Right lobe of liver (tissue), 6 donors: Measurements from ENCODE around the gene CAMK1G. TPM values are rescaled to one million over a fixed set of nuclear protein-coding genes. Genes with fewer than 3 reads are reported as not detected.

ENCODE experiments used
- ATAC-seq, 4 donors: fragments of 200-7000 bp; cut with Tn5 transposase; one replicate each; pipeline ENCODE4 v1.9.1; 2020; ENCODE audit warnings: mild to moderate bottlenecking in 4 of 4, moderate library complexity in 4 of 4
- DNase-seq, 3 donors: peaks; one replicate each; pipeline ENCODE4 v3.0.0-alpha.2; 2020
- H3K27ac ChIP-seq, 3 donors: fragments of 200-600 bp; one replicate each; pipeline ENCODE4 v1.8.0; 2022
- H3K27me3 ChIP-seq, 2 donors: fragments of 200-600 bp; one replicate each; pipeline ENCODE4 v1.8.0; 2022
- H3K36me3 ChIP-seq, 4 donors: fragments of 200-600 bp; sonication (generic) in 1 of 4; one replicate each; pipeline versions ENCODE4 v1.5.1 to v1.8.0; 2017 to 2022; ENCODE audit warnings: control low read depth in 1 of 4
- H3K4me1 ChIP-seq, 4 donors: fragments of 200-600 bp; sonication (generic) in 1 of 4; one replicate each; pipeline versions ENCODE4 v1.5.1 to v1.8.0; 2017 to 2022; ENCODE audit warnings: control low read depth in 1 of 4
- H3K4me3 ChIP-seq, 3 donors: fragments of 200-600 bp; one replicate each; pipeline ENCODE4 v1.8.0; 2022
- H3K9me3 ChIP-seq, 4 donors: fragments of 200-600 bp; sonication (generic) in 1 of 4; one replicate each; pipeline versions ENCODE4 v1.5.1 to v1.8.0; 2017 to 2022; ENCODE audit warnings: control low read depth in 1 of 4
- POLR2A ChIP-seq: fragments of 450-650 bp; IDR thresholded peaks from one replicate; pipeline ENCODE4 v1.6.1; 2017; ENCODE audit warnings: antibody characterized with exemption, mild to moderate bottlenecking
- WGBS: methylation state at CpG from one replicate; pipeline ENCODE4 v1.1.6; 2018; ENCODE audit warnings: low coverage, low lambda C conversion rate; ENCODE audit not compliant: insufficient coverage; ENCODE audit errors: missing lambda C conversion rate; 5-methylcytosine and 5-hydroxymethylcytosine counted together
- intact Hi-C, 2 donors: fragments of 100-400 bp; cut with DNase I; formaldehyde crosslinking; loops; one replicate each; pipeline versions ENCODE4 v1.11.2 to v1.14.1; 2022
- total RNA-seq, 6 experiments: library from RNA; depleted of rRNA in 2 of 6; stranded (reverse); fragments of >200 nt in 2 of 6; fragmentation: NEBNext Ultra II Directional in 3 of 6; extraction: Animal tissue kit (Norgen Biotek cat#: 25700) in 3 of 6; gene quantifications; one replicate each; pipeline versions ENCODE4 v1.1.0 to v1.2.4, GENCODE V29; 2016 to 2023
- TF ChIP-seq, protein P1 (sequence below), 4 donors: fragments of 200-600 bp in 3 of 4; fragments of 450-650 bp in 1 of 4; IDR thresholded peaks; one replicate each; pipeline versions ENCODE4 v1.5.1 to v1.8.0; 2016 to 2022; ENCODE audit warnings: antibody characterized with exemption in 4 of 4, mild to moderate bottlenecking in 2 of 4
- donor health status: DM: no; HTN: yes; CAD: no.
- donor health status: DM: no; HTN: no; CAD: no.
- donor health status: DM: no; HTN: no; CAD: no.
- donor health status: DM: no; HTN: yes; CAD: no.
- donor health status: DM: no; HTN: yes; CAD: no.

Gene CAMK1G
- total RNA-seq, 6 experiments from 2014 or later = 0.17 to 0.80 (median 0.37) TPM; not detected in 2

DNA sequence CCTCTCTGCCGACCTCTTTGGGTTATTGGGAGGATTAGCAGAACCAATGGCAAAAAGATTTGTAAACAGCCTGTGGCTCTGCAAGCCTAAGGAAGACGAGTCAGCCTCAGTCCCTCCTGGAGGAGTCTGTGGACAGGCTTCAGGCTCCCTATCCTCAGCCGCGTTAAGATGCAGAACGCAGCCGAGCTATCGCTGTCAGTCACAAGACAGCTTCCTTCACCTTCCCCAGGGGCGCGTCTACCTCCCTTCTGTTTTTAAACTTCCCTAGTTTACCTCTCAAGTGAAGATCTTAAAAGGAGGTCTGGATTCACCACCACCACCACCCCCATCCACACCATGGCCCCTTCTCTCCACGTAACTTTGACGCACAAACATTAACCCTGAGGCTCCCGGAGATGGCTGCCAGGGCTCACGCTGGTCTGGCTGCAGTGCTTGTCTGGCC is 738 bp downstream of the CAMK1G start:
- H3K4me3 ChIP-seq = no peak overlapping the region
- TF ChIP-seq, protein P1, sequence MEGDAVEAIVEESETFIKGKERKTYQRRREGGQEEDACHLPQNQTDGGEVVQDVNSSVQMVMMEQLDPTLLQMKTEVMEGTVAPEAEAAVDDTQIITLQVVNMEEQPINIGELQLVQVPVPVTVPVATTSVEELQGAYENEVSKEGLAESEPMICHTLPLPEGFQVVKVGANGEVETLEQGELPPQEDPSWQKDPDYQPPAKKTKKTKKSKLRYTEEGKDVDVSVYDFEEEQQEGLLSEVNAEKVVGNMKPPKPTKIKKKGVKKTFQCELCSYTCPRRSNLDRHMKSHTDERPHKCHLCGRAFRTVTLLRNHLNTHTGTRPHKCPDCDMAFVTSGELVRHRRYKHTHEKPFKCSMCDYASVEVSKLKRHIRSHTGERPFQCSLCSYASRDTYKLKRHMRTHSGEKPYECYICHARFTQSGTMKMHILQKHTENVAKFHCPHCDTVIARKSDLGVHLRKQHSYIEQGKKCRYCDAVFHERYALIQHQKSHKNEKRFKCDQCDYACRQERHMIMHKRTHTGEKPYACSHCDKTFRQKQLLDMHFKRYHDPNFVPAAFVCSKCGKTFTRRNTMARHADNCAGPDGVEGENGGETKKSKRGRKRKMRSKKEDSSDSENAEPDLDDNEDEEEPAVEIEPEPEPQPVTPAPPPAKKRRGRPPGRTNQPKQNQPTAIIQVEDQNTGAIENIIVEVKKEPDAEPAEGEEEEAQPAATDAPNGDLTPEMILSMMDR (IDR thresholded peaks at IDR 0.05) = no peak
- no peak for TF ChIP-seq POLR2A
- intact Hi-C loops = loop anchor here (5.0 to 10.0 kb wide), 2 partner anchors 101 to 103 kb away; no protein-coding TSS in a partner anchor
- no peaks in the 10 kb centered on the region for H3K36me3 ChIP-seq
- DNase-seq = no peak
- H3K27me3 ChIP-seq = peaks cover 0 to 8% of the 10 kb centered on the region in 2 donors
- no peak for ATAC-seq
- H3K4me1 ChIP-seq = peaks cover 0 to 6% (median 3%) of the 10 kb centered on the region in 4 donors
- no peak overlapping the region for H3K27ac ChIP-seq
- 34% methylated on average over 13 of the region's 13 CpGs for WGBS
- H3K9me3 ChIP-seq = no peaks in the 10 kb centered on the region

DNA sequence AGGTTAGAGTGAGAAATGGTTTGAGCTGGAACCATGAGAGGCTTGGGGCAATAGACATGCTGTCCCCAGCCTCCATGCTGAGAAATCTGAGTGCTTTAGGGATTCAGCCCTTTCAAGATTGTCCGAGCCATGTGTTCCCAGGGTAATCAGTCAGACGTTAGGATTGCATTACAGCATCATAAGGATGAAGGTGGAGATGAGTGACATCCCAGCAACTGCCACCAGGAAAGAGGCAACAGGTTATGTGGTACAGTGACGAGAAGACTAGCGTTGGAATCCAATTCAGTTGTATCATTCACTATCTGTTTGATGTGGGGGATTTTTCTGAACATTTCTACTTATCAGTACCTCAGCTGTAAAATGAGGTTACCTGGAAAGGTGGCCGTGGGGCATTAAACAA is 1.7 kb downstream of the CAMK1G start:
- Histone ChIP-seq H3K27me3 (peaks cover 0 to 8% of the 10 kb centered on the region in 2 donors), H3K4me1 (peaks cover 0 to 6% (median 3%) of the 10 kb centered on the region in 4 donors), H3K4me3 (no peak overlapping the region), H3K27ac (no peak overlapping the region), H3K36me3 (no peaks in the 10 kb centered on the region), H3K9me3 (no peaks in the 10 kb centered on the region)
- ATAC-seq = no peak
- TF ChIP-seq, protein P1 (IDR thresholded peaks at IDR 0.05) = no peak
- TF ChIP-seq POLR2A = no peak
- WGBS = 47% methylated on average over 5 of the region's 5 CpGs
- intact Hi-C loops = loop anchor here in 1 of 2 donors (10.0 kb wide), 1 partner anchor 100 kb away; no protein-coding TSS in a partner anchor
- DNase-seq = no peak

DNA sequence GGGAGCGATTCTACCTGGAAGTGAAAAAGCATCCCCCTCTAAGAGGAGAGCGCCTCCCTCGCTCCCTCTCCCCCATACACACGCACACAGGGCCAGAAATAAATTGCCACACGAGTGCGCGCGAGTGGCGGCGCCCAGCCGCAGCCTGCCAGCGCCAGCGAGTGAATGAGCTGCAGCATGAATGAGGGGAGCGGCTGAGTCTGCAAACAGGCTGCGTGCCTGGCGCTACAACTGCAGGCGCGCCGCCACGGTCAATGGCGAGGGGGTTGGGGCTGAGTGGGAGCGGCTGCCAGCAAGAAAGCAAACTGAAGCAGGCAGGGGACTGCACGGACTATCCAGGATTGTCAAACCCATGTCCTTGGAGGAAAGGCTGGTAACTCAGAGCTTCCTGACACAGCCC is 2.2 kb downstream of the CAMK1G start:
- WGBS = 0% methylated on average over 1 of the region's 23 CpGs
- DNase-seq = peak in 1 of 3 donors; percentile 46
- peak; percentile 65 to 76 (median 70) for ATAC-seq
- Histone ChIP-seq H3K4me1 (peaks cover 0 to 6% (median 3%) of the 10 kb centered on the region in 4 donors), H3K27ac (no peak overlapping the region), H3K9me3 (no peaks in the 10 kb centered on the region), H3K36me3 (no peaks in the 10 kb centered on the region), H3K4me3 (no peak overlapping the region), H3K27me3 (peaks cover 0 to 8% of the 10 kb centered on the region in 2 donors)
- intact Hi-C loops = loop anchor here in 1 of 2 donors (10.0 kb wide), 1 partner anchor 99 kb away; no protein-coding TSS in a partner anchor
- TF ChIP-seq, protein P1 (IDR thresholded peaks at IDR 0.05) = no peak
- no peak for TF ChIP-seq POLR2A

DNA sequence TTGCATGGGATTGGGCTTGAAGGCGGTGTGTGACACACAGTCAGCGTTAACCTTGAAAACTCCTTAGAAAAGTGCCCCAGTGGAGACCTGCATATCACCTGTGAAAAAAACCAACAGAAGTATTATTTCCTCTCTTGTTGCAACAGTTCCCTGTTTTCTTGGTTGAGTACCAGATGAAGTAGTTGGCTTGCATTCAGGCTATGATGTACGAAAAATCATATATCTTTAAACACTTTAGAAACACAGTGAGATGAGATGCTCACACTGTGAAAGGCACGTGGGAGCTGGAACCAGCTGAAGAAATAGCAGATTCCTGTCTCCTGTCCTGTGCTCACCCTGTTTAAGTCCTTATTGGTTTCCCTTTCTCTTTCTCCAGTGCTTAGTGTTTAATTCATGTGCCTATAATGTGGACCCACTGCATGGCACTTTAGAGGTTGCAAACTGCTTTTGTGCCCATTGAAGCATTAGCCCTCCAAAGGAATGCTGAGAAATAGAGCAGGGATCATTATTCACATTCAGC is 2.8 kb downstream of the CAMK1G start:
- Histone ChIP-seq H3K4me3 (no peak overlapping the region), H3K36me3 (no peaks in the 10 kb centered on the region), H3K9me3 (no peaks in the 10 kb centered on the region), H3K27me3 (peaks cover 0 to 8% of the 10 kb centered on the region in 2 donors), H3K4me1 (peaks cover 0 to 6% (median 3%) of the 10 kb centered on the region in 4 donors), H3K27ac (no peak overlapping the region)
- intact Hi-C loops = loop anchor here in 1 of 2 donors (10.0 kb wide), 1 partner anchor 99 kb away; no protein-coding TSS in a partner anchor
- TF ChIP-seq POLR2A = no peak
- TF ChIP-seq, protein P1 (IDR thresholded peaks at IDR 0.05) = no peak
- ATAC-seq = no peak
- DNase-seq = no peak
- WGBS = 60% methylated on average over 4 of the region's 4 CpGs
